IPS DF 4.7 (cell line): Measurements from ENCODE around the gene OR9K2.
"Not testable (repeated sequence)": the region's sequence is repeated elsewhere in the genome, so short reads cannot be mapped to it uniquely, and the experiment has no call there.

Experiments used
- DNase-seq: peaks from one replicate; pipeline ENCODE4 v3.0.0-alpha.2; 2013; ENCODE audit warnings: low spot score; ENCODE audit errors: extremely low read depth

Gene OR9K2, protein sequence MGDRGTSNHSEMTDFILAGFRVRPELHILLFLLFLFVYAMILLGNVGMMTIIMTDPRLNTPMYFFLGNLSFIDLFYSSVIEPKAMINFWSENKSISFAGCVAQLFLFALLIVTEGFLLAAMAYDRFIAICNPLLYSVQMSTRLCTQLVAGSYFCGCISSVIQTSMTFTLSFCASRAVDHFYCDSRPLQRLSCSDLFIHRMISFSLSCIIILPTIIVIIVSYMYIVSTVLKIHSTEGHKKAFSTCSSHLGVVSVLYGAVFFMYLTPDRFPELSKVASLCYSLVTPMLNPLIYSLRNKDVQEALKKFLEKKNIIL

DNA sequence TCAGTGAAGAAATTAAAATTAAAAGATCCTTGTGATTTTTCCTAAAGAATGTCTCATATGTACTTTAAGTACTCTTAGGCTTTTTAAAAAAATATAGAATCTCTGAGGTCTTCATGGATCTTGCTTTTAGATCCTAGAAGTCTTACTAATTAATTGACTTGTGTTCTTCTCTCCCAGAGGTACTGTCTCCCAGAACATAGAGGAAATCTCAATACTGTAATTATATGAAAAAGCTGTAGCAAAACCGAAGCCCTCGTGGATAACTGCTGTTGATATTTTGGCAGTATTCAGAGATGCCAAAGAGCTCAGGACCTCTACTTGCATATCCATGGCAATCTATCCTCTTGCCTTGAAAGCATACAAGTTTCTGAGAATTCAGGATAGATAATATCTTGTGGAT, at the start of gene OR9K2:
TSS of gene OR9K2 (plus strand) at position 301 of the 400 bp plus-strand sequence. CDS start 3,429 bp downstream, outside the sequence.
- DNase-seq, result no peak

DNA sequence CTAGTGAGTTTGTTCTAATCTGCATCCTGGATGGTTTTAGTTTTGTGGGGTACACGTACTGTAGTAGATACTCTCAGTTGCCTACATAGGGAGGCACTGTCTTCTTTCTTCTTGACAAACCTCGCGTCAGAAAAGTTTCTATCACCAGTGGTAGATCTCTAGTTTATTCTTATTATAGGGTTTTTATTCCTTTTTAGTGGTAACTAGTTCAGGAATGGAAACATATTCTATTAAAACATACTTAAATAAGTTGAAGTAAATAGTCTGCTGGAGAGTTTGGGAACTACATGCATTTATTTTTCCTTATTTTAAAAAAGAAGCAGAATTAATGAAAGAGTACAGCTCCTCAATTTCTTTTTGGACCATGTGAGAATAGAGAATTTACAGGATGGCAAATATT, 33.6 kb upstream of the OR9K2 start:
- DNase-seq, result no peak

DNA sequence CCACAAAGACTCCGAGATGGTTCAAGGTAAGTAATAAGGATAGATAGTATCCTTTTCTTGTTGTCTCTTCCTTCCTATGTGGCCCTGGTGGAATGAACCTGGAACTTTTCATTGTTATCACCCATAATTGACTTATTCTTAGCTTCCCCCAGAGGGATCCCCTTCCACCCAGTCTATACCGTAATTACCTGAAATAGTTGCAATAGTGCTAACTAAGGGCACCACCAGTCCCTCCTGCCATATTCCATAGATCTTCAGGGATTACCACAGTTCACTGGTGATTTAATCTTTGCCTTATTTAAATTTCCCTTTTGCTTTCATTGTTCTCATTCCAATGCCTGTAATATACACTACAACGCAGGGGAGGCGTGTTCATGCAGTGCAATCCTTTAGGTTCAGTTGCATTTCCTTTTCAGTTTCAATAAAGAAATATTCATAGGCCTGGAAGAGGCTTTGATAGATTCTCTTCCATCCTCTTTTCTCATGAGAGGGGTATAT, 13.8 kb upstream of the OR9K2 start:
- no peak for DNase-seq

DNA sequence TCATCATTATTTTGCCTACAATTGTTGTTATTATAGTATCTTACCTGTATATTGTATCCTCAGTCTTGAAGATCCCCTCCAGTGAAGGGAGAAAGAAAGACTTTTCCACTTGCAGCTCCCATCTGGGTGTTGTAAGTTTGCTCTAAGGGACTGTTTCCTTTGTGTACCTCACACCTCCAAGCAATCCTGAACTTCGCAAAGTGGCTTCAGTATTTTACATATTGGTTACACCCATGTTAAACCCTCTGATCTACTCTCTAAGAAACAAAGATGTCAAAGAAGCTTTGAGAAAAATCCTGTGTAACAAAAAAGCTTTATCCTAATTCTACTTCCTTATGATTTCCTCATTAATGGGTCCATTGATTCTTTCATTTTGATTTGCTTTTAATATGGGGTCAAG, 10.1 kb upstream of the OR9K2 start:
- no peak for DNase-seq

- DNase-seq, result no peak
These were observed 6.6 kb downstream of the OR9K2 start for GRCh38 chr12:55132816-55133215.

DNA sequence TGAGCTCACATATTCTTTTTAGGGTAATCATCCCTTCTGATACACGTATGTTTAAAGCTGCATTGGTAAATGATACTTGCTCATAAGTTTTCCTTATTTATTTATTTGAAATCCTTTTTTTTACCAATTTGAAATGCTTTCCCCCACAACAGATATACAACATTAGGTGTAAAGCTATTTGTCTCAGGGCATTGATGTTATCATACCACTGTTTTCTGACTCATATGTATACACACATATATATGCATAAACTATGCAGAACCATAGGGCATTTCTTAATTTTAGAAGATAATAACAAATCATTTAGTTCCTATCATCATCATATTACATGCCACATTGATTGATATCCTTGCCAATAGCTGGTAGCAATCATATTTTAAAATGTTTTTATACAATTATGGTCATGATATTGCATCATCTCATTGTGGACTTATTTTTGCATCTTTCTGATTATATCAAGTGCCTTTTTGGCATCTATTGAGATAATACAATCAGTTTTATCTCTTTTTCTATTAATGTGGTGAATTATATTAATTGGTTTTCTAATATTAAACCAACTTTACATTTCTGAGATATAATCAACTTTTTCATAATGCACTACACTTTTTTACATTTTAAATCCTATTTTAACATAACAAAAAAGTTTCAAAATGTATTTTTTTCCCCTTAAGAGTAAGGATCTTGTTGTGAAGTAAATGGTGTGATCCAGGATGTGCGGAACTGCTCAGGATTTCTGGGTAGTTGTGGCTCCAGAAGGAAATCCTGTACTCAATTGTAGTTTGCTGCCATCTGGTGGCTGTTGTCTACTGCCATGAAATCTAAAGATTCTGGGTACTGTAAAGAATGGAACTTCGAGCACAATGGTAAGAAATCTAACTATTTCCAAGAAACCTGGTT, 16.7 kb downstream of the OR9K2 start:
- peak; percentile 86 for DNase-seq

GRCh38 chr12:55143566-55143870, 17.3 kb downstream of the OR9K2 start:
- no peak for DNase-seq

- DNase-seq, result not testable (repeated sequence)
These were observed 40.9 kb downstream of the OR9K2 start for GRCh38 chr12:55167010-55167640.

DNA sequence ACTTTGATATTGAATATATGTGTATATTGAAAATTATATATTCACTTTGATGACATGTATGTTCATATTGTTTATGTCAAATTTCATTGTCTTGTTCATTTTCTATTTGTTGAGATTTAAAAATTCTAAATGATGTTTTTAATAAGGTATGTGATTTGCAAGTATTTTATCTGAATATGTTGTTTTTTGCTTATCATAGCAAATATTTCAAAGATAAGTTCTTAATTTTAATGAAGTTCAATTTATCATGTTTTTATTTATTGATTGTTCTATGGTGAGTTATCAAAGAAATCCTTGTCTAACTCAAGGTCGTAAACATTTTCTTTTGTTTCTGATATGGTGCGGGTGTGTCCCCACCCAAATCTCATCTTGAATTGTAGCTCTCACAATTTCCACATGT, 45.2 kb downstream of the OR9K2 start:
- DNase-seq, result no peak

GRCh38 chr12:55171846-55172245, 45.6 kb downstream of the OR9K2 start:
- DNase-seq, result not testable (repeated sequence)

- no peak for DNase-seq
These were observed 46.5 kb downstream of the OR9K2 start for GRCh38 chr12:55172686-55173085.

DNA sequence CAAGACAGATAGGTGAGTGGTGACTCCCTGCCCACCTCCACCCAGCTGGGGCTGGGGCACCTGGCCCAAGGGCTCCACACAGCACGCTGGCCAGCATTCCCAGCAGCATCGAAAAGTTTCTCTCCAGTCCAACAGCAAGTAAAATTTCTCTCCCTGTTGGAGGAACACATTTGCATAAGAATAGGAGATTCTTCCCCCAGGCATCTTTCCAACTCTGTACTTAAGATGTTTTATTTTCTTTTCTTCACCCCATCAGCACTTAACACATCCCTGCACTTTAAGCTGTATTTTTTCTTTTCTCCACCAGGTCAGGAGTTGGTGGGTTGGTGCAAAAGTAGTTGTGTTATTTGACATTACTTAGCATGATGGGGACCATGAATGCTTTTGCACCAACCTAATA, 47.2 kb downstream of the OR9K2 start:
- DNase-seq, result no peak
